ENCODE data around the gene HDAC4. TPM values are rescaled to one million over a fixed set of nuclear protein-coding genes. Genes with fewer than 3 reads are reported as not detected.

Gene HDAC4
- total RNA-seq, 1 experiment from 2014 or later = 47.6 TPM

DNA sequence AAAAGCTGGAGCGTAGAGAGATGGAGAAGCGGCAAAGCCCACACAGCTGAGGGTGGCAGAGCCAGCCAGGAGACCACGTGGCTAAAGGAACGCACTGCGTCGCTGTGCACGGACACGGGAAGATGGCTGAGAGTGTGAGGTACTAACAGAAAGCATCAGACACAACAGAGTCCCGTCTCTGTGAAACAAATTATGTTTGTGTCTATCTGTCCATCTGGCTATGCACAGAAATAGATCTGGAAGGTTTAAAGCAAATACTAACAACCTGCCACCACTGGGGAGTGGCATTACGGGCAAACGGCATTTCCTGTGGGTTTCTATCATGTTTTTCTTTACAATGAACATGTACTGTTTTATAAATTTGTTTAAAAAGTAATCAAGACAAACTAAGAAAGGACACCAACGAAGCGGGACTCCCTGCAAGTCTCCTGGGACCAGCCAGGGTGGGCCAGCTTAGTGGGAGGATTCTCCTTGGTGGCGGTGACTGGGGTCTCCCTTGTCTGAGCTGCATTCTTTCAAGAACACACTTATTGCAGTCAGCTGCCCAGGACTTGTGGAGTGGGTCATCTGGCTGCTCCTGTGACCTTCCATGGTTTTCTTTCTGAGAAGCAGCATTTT lies 290.8 kb downstream of the HDAC4 start:
- intact Hi-C loops (cut with micrococcal nuclease) = no loop called here
- no peaks in the 10 kb centered on the region for H3K9me3 ChIP-seq (ENCODE audit: control insufficient read depth in 1 of 2, insufficient read depth in 1 of 2, low read depth in 1 of 2, low read length in 2 of 2)
- peaks cover 0 to 6% of the 10 kb centered on the region in 2 experiments; a peak in 1 of 4 replicates for H3K4me1 ChIP-seq (ENCODE audit: control insufficient read depth in 1 of 2, insufficient read depth in 2 of 2, low read length in 2 of 2)
- no peak for DNase-seq (ENCODE audit: low read depth, low spot score)
- no peak overlapping the region for H3K4me2 ChIP-seq (ENCODE audit: low read length)
- no peaks in the 10 kb centered on the region for H3K9me2 ChIP-seq (ENCODE audit: insufficient read depth)
- H3K27ac ChIP-seq (ENCODE audit: low read depth, low read length) = no peak overlapping the region
- POLR2A ChIA-PET = no interaction called here
- ATAC-seq = no peak
- H2AFZ ChIP-seq (ENCODE audit: low read depth, low read length, poor library complexity, severe bottlenecking) = no peak overlapping the region
- H3K27me3 ChIP-seq (ENCODE audit: insufficient read depth, low read length) = no peaks in the 10 kb centered on the region
- RAD21 ChIA-PET (ENCODE audit: low non-redundant PET in 1 of 2, low total read pairs in 2 of 2, uncharacterized antibody in 2 of 2, unreplicated experiment in 2 of 2) = no interaction called here
- no peak overlapping the region for H3K9ac ChIP-seq (ENCODE audit: low read length)
- no peaks in the 10 kb centered on the region for H4K20me1 ChIP-seq (ENCODE audit: insufficient read depth)
- no TSS peak for BruUV-seq (replicated peaks)
- CTCF ChIA-PET = no interaction called here
- TF ChIP-seq POLR2AphosphoS5 (IDR thresholded peaks at IDR 0.05; ENCODE audit: low read depth, low read length) = no peak
- TF ChIP-seq, protein P1, sequence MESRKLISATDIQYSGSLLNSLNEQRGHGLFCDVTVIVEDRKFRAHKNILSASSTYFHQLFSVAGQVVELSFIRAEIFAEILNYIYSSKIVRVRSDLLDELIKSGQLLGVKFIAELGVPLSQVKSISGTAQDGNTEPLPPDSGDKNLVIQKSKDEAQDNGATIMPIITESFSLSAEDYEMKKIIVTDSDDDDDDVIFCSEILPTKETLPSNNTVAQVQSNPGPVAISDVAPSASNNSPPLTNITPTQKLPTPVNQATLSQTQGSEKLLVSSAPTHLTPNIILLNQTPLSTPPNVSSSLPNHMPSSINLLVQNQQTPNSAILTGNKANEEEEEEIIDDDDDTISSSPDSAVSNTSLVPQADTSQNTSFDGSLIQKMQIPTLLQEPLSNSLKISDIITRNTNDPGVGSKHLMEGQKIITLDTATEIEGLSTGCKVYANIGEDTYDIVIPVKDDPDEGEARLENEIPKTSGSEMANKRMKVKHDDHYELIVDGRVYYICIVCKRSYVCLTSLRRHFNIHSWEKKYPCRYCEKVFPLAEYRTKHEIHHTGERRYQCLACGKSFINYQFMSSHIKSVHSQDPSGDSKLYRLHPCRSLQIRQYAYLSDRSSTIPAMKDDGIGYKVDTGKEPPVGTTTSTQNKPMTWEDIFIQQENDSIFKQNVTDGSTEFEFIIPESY (IDR thresholded peaks at IDR 0.05; ENCODE audit: extremely low read depth, insufficient replicate concordance, low read length) = no peak
- no peak for TF ChIP-seq EZH2phosphoT487 (IDR thresholded peaks at IDR 0.05; ENCODE audit: borderline replicate concordance)
- TF ChIP-seq, protein P2, sequence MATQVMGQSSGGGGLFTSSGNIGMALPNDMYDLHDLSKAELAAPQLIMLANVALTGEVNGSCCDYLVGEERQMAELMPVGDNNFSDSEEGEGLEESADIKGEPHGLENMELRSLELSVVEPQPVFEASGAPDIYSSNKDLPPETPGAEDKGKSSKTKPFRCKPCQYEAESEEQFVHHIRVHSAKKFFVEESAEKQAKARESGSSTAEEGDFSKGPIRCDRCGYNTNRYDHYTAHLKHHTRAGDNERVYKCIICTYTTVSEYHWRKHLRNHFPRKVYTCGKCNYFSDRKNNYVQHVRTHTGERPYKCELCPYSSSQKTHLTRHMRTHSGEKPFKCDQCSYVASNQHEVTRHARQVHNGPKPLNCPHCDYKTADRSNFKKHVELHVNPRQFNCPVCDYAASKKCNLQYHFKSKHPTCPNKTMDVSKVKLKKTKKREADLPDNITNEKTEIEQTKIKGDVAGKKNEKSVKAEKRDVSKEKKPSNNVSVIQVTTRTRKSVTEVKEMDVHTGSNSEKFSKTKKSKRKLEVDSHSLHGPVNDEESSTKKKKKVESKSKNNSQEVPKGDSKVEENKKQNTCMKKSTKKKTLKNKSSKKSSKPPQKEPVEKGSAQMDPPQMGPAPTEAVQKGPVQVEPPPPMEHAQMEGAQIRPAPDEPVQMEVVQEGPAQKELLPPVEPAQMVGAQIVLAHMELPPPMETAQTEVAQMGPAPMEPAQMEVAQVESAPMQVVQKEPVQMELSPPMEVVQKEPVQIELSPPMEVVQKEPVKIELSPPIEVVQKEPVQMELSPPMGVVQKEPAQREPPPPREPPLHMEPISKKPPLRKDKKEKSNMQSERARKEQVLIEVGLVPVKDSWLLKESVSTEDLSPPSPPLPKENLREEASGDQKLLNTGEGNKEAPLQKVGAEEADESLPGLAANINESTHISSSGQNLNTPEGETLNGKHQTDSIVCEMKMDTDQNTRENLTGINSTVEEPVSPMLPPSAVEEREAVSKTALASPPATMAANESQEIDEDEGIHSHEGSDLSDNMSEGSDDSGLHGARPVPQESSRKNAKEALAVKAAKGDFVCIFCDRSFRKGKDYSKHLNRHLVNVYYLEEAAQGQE (IDR thresholded peaks at IDR 0.05; ENCODE audit: low read depth) = no peak
- H3K79me2 ChIP-seq (ENCODE audit: insufficient read depth, low read length) = no peaks in the 10 kb centered on the region
- H3K4me3 ChIP-seq (replicated peaks in 1 of 2; ENCODE audit: low read depth in 1 of 2, low read length in 2 of 2) = no peak overlapping the region
- peaks cover 0 to 4% of the 10 kb centered on the region in 2 experiments; a peak in 1 of 4 replicates for H3K36me3 ChIP-seq (ENCODE audit: control insufficient read depth in 1 of 2, insufficient read depth in 2 of 2, low read length in 2 of 2)
